GM19351 (cell line): ENCODE results near the gene NAV1.

Source experiments
- ATAC-seq: cut with Tn5 transposase; IDR thresholded peaks from one replicate; pipeline ENCODE4 v1.9.1; 2021; ENCODE audit warnings: mild to moderate bottlenecking, moderate library complexity; ENCODE audit not compliant: unreplicated experiment

The NAV1 gene

GRCh38 chr1:201582705-201583442 lies 43.9 kb downstream of the NAV1 start:
- no peak for ATAC-seq

- no peak for ATAC-seq
Observed at GRCh38 chr1:201583663-201584062, 44.7 kb downstream of the NAV1 start.

- no peak for ATAC-seq
Observed at GRCh38 chr1:201584471-201585092, 45.7 kb downstream of the NAV1 start.

- no peak for ATAC-seq
Observed at GRCh38 chr1:201585093-201585483, 46.2 kb downstream of the NAV1 start.

GRCh38 chr1:201585901-201586300 lies 47.0 kb downstream of the NAV1 start:
- ATAC-seq: no peak

GRCh38 chr1:201586806-201587205 lies 47.9 kb downstream of the NAV1 start:
- ATAC-seq: no peak

- ATAC-seq: no peak
Observed at GRCh38 chr1:201587729-201588128, 48.8 kb downstream of the NAV1 start.
